Skeletal muscle tissue (tissue), 4 donors: ENCODE results near the gene NEU1. TPM values are rescaled to one million over a fixed set of nuclear protein-coding genes. Genes with fewer than 3 reads are reported as not detected.

ENCODE experiments used
- H3K27ac ChIP-seq: one replicate; pipeline ENCODE4 v1.7.0; 2013; ENCODE audit warnings: mild to moderate bottlenecking, low read depth, low read length, inconsistent platforms
- H3K27me3 ChIP-seq, 3 donors: one replicate each; pipeline ENCODE4 v1.7.0; 2013; ENCODE audit warnings: low read length in 3 of 3; ENCODE audit not compliant: control insufficient read depth in 3 of 3, insufficient read depth in 3 of 3
- H3K36me3 ChIP-seq, 3 donors: one replicate each; pipeline ENCODE4 v1.7.0; 2013; ENCODE audit warnings: low read length in 3 of 3; ENCODE audit not compliant: control insufficient read depth in 3 of 3, insufficient read depth in 3 of 3
- H3K4me1 ChIP-seq, 3 donors: one replicate each; pipeline ENCODE4 v1.7.0; 2013; ENCODE audit warnings: low read length in 3 of 3, mild to moderate bottlenecking in 3 of 3; ENCODE audit not compliant: control insufficient read depth in 3 of 3, insufficient read depth in 3 of 3
- H3K4me3 ChIP-seq, 3 donors: one replicate each; pipeline ENCODE4 v1.7.0; 2013; ENCODE audit warnings: low read length in 3 of 3
- H3K9ac ChIP-seq, 3 donors: one replicate each; pipeline ENCODE4 v1.7.0; 2013; ENCODE audit warnings: low read length in 3 of 3, mild to moderate bottlenecking in 3 of 3, moderate library complexity in 2 of 3, low read depth in 1 of 3
- H3K9me3 ChIP-seq, 3 donors: one replicate each; pipeline ENCODE4 v1.7.0; 2013; ENCODE audit warnings: low read length in 3 of 3; ENCODE audit not compliant: control insufficient read depth in 3 of 3
- total RNA-seq: library from RNA; depleted of rRNA; stranded (reverse); fragments of >200 nt; gene quantifications from one replicate; pipeline ENCODE4 v1.2.3, GENCODE V29; 2014
- donor health status: Osteomylitis.

The NEU1 gene
- total RNA-seq, 1 donor from 2014 or later = 23.0 TPM

- peaks cover 59 to 62% (median 61%) of the 10 kb centered on the region in 3 donors for H3K36me3 ChIP-seq
- no peaks in the 10 kb centered on the region for H3K27me3 ChIP-seq
- no peaks in the 10 kb centered on the region for H3K9me3 ChIP-seq
- peaks cover 0 to 2% (median 0%) of the 10 kb centered on the region in 3 donors for H3K4me1 ChIP-seq
- H3K9ac ChIP-seq = no peak overlapping the region
- H3K4me3 ChIP-seq = no peak overlapping the region
- no peak overlapping the region for H3K27ac ChIP-seq
These were observed 19.7 kb upstream of the NEU1 start for GRCh38 chr6:31882344-31882743.

DNA sequence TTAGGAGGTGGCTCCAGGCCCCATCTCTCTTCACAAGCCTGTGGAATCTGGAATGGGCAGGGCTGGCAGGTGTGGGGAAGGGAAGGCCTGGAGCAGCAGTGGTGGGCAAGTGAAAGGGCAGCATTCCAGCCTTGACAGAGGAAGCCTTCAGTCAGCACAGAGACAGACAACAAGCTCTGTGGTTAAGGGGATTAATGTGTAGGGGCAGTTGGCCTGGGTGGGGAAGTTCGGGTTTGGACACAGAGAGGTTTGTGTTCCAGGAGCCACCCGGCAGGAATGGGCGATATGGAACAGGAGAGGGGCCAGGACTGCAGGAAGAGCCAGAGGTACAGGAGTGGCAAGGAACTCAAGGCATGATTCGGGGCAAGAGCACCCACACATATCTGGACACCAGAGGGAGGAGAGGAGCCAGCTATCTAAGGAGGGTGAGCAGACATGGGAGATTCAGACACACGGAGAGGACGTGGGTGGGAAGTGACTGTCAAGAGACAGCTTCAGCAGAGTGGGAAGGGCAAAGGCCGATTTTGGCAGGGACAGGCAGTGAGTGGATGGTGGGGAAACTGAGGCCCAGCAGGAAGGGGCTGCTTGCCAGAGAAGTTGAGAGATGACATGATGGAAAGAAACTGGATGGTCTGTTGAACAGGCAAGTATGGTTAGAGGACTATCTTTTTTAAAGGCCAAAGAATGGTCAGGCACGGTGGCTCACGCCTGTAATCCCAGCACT lies 18.7 kb upstream of the NEU1 start:
- peaks cover 0 to 3% (median 0%) of the 10 kb centered on the region in 3 donors for H3K4me1 ChIP-seq
- peaks cover 49 to 52% (median 51%) of the 10 kb centered on the region in 3 donors for H3K36me3 ChIP-seq
- no peak overlapping the region for H3K27ac ChIP-seq
- no peak overlapping the region for H3K9ac ChIP-seq
- no peaks in the 10 kb centered on the region for H3K9me3 ChIP-seq
- H3K27me3 ChIP-seq = no peaks in the 10 kb centered on the region
- H3K4me3 ChIP-seq = no peak overlapping the region

DNA sequence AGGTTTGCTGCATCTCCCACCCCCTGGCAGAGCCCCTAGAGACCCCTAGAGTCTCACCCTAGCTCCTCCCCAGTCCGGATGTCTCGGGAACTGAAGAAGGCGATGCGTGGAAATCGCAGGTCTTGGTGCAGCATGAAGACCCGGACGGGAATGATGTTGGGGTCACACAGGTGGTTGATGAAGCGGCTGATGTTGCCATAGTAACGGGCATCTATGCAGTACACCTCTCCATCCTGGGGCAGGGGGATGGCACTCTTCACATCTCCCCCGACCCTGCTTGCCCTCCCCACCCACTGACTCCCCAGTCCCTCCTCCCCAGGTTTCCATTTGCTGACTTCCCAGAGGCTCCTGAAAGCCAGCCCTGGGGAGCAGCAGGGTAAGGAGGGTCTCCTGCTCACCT lies 18.0 kb upstream of the NEU1 start:
- no peaks in the 10 kb centered on the region for H3K27me3 ChIP-seq
- no peak overlapping the region for H3K4me3 ChIP-seq
- H3K4me1 ChIP-seq = peaks cover 0 to 3% (median 0%) of the 10 kb centered on the region in 3 donors
- peaks cover 47 to 49% (median 49%) of the 10 kb centered on the region in 3 donors for H3K36me3 ChIP-seq
- no peak overlapping the region for H3K9ac ChIP-seq
- H3K9me3 ChIP-seq = no peaks in the 10 kb centered on the region
- no peak overlapping the region for H3K27ac ChIP-seq

DNA sequence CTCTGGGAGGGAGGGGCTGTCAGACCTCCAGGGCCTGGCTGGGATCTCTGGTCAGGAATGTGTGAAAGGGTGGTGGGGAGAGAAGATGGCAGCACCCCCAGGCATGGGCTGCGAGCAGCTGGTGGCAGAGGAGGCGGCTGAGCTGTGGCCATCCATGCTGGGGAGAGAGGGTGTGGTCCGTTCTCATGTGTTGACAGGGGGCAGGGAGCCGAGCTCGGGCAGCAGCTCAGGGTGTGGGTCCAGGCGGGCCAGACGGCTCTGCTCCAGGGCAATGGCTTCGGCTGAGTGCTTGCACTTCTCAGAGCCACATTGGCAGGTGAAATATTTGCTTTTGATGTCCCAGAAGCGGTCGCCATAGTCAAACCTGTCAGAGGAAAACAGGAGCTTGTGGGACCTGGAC lies 17.3 kb upstream of the NEU1 start:
- H3K9ac ChIP-seq = no peak overlapping the region
- H3K36me3 ChIP-seq = peaks cover 45 to 46% (median 46%) of the 10 kb centered on the region in 3 donors
- no peak overlapping the region for H3K4me3 ChIP-seq
- no peak overlapping the region for H3K27ac ChIP-seq
- no peaks in the 10 kb centered on the region for H3K27me3 ChIP-seq
- peaks cover 0 to 3% (median 0%) of the 10 kb centered on the region in 3 donors for H3K4me1 ChIP-seq
- H3K9me3 ChIP-seq = no peaks in the 10 kb centered on the region

- Histone ChIP-seq H3K4me1 (peaks cover 0 to 3% (median 0%) of the 10 kb centered on the region in 3 donors), H3K9me3 (no peaks in the 10 kb centered on the region), H3K27me3 (no peaks in the 10 kb centered on the region), H3K4me3 (no peak overlapping the region), H3K27ac (no peak overlapping the region), H3K9ac (no peak overlapping the region), H3K36me3 (peaks cover 37 to 39% (median 39%) of the 10 kb centered on the region in 3 donors)
These were observed 16.5 kb upstream of the NEU1 start for GRCh38 chr6:31879143-31879542.

GRCh38 chr6:31878726-31879125 lies 16.1 kb upstream of the NEU1 start, which contains the start of gene SLC44A4:
Gene SLC44A4 (minus strand): TSS chr6:31878997. CDS start chr6:31878980, 17 bp downstream.
- Histone ChIP-seq H3K4me1 (peaks cover 0 to 3% (median 0%) of the 10 kb centered on the region in 3 donors), H3K36me3 (peaks cover 35 to 38% (median 36%) of the 10 kb centered on the region in 3 donors)

DNA sequence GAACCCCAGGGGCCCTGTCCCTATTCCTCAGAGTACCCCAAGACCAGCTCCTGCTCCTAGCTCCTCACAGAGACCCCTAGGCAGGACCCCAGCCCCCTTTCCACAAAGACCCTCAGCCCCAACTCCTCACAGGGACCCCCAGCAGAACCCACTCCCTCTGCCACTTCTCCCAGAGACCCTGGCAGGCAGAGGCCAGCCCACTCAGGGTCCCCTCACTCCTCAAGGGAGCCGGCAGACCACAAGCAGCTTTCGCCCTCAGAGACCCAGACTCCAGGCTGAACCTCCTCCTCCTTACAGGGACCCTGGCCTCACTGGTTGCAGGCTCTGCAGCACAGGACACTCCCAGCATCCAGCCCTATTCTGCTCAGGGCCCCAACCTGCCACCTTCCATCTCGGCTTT lies 15.6 kb upstream of the NEU1 start:
- Histone ChIP-seq H3K4me1 (peaks cover 0 to 3% (median 0%) of the 10 kb centered on the region in 3 donors), H3K9ac (no peak overlapping the region), H3K4me3 (no peak overlapping the region), H3K27ac (no peak overlapping the region), H3K36me3 (peaks cover 30 to 33% (median 31%) of the 10 kb centered on the region in 3 donors), H3K9me3 (no peaks in the 10 kb centered on the region), H3K27me3 (no peaks in the 10 kb centered on the region)

More at GRCh38 chr6:31878726-31879125, 16.1 kb upstream of the NEU1 start, which contains the start of gene SLC44A4:
- no peak within 1 kb of the TSS for H3K27ac ChIP-seq
- no peak within 1 kb of the TSS for H3K9ac ChIP-seq
- H3K4me3 ChIP-seq = no peak within 1 kb of the TSS
- H3K27me3 ChIP-seq = no peaks in the 10 kb centered on the region
- no peaks in the 10 kb centered on the region for H3K9me3 ChIP-seq

DNA sequence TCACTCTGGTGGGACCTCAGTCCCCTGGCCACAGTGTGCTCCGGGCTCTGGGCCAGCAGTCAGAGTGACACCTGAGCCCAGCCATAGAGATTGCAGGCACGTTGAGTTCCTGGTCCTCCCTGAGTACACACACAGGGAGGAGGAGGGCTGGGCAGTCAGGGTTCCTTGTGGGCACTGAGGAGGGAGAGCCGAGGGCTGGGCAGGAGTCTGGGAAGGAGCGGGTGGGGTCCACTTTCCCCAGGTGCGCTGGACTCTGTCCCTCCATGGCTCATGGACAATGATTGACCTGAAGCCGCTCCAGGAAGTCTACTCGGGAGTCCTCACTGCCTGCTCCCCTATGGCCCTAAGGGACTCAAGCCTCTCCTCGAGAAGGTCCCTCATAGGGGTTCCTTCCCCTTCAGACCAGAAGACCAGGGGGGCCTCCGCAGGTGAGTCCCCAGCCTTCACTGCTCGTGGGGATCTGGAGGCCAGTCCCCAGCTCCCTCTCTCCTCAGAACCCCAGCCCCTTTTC lies 15.1 kb upstream of the NEU1 start:
- no peaks in the 10 kb centered on the region for H3K27me3 ChIP-seq
- H3K9ac ChIP-seq = no peak overlapping the region

GRCh38 chr6:31877125-31877650 lies 14.6 kb upstream of the NEU1 start:
- H3K9me3 ChIP-seq = no peaks in the 10 kb centered on the region
- no peak overlapping the region for H3K27ac ChIP-seq
- peaks cover 0 to 3% (median 0%) of the 10 kb centered on the region in 3 donors for H3K4me1 ChIP-seq
- no peaks in the 10 kb centered on the region for H3K27me3 ChIP-seq
- peaks cover 21 to 24% (median 21%) of the 10 kb centered on the region in 3 donors for H3K36me3 ChIP-seq
- no peak overlapping the region for H3K9ac ChIP-seq
- H3K4me3 ChIP-seq = no peak overlapping the region

More for the DNA sequence above, 15.1 kb upstream of the NEU1 start:
- peaks cover 26 to 29% (median 26%) of the 10 kb centered on the region in 3 donors for H3K36me3 ChIP-seq
- H3K27ac ChIP-seq = no peak overlapping the region
- H3K9me3 ChIP-seq = no peaks in the 10 kb centered on the region
- H3K4me1 ChIP-seq = peaks cover 0 to 3% (median 0%) of the 10 kb centered on the region in 3 donors
- no peak overlapping the region for H3K4me3 ChIP-seq

- Histone ChIP-seq H3K4me3 (no peak overlapping the region), H3K9ac (no peak overlapping the region), H3K36me3 (peaks cover 15 to 19% (median 16%) of the 10 kb centered on the region in 3 donors), H3K4me1 (peaks cover 0 to 3% (median 0%) of the 10 kb centered on the region in 3 donors), H3K27me3 (no peaks in the 10 kb centered on the region), H3K27ac (no peak overlapping the region), H3K9me3 (no peaks in the 10 kb centered on the region)
These were observed 13.7 kb upstream of the NEU1 start for GRCh38 chr6:31876357-31876756.
